ENCODE results near the gene ENDOD1. TPM values are rescaled to one million over a fixed set of nuclear protein-coding genes. Genes with fewer than 3 reads are reported as not detected.

Gene ENDOD1
- total RNA-seq, 1 donor from 2014 or later: 29.8 TPM

- H3K27ac ChIP-seq (ENCODE audit: low read depth, low read length): no peak overlapping the region
- no peaks in the 10 kb centered on the region for H3K27me3 ChIP-seq (ENCODE audit: insufficient read depth, low read length)
- H3K79me2 ChIP-seq (ENCODE audit: insufficient read depth, low read length): no peaks in the 10 kb centered on the region
- FAIRE-seq (no peak), DNase-seq (ENCODE audit: low read depth) (no peak)
- H3K4me3 Mint-ChIP-seq (ENCODE audit: unreplicated experiment): no peak overlapping the region
- H3K4me1 ChIP-seq (ENCODE audit: insufficient read depth, low read length): no peaks in the 10 kb centered on the region
- H3K27me3 Mint-ChIP-seq (ENCODE audit: low read depth, unreplicated experiment): no peaks in the 10 kb centered on the region
- no peak overlapping the region for H3K4me3 ChIP-seq (ENCODE audit: insufficient read depth, low read depth, low read length)
- H4K20me1 ChIP-seq (ENCODE audit: insufficient read depth, low read length): no peaks in the 10 kb centered on the region
- H3K9me3 Mint-ChIP-seq (ENCODE audit: unreplicated experiment): peaks cover 3% of the 10 kb centered on the region
- H2AFZ ChIP-seq (ENCODE audit: low read depth, low read length): no peak overlapping the region
- H3K4me1 Mint-ChIP-seq (ENCODE audit: low read depth, unreplicated experiment): peaks cover 14% of the 10 kb centered on the region
- no peak overlapping the region for H3K27ac Mint-ChIP-seq (ENCODE audit: unreplicated experiment)
- no peaks in the 10 kb centered on the region for H3K36me3 ChIP-seq (ENCODE audit: insufficient read depth, low read length)
- TF ChIP-seq CTCF (IDR thresholded peaks at IDR 0.05; ENCODE audit: insufficient read depth, low read depth, low read length) (no peak), EZH2 (IDR thresholded peaks at IDR 0.05; ENCODE audit: insufficient read depth, low read length) (no peak)
- H3K4me2 ChIP-seq (ENCODE audit: low read length): no peak overlapping the region
- H3K36me3 Mint-ChIP-seq (ENCODE audit: low read depth, unreplicated experiment): peaks cover 4% of the 10 kb centered on the region
- no peaks in the 10 kb centered on the region for H3K9me3 ChIP-seq (ENCODE audit: insufficient read depth, low read depth, low read length)
- no peak overlapping the region for H3K9ac ChIP-seq (ENCODE audit: low read length)
Observed at GRCh38 chr11:95156916-95157541, 67.4 kb downstream of the ENDOD1 start.

GRCh38 chr11:95157824-95158223, 68.2 kb downstream of the ENDOD1 start:
- DNase-seq (ENCODE audit: low read depth): no peak
- Histone ChIP-seq H3K9me3 (ENCODE audit: insufficient read depth, low read depth, low read length) (no peaks in the 10 kb centered on the region), H4K20me1 (ENCODE audit: insufficient read depth, low read length) (no peaks in the 10 kb centered on the region), H3K4me3 (ENCODE audit: insufficient read depth, low read depth, low read length) (no peak overlapping the region), H3K27ac (ENCODE audit: low read depth, low read length) (no peak overlapping the region), H3K27me3 (ENCODE audit: insufficient read depth, low read length) (no peaks in the 10 kb centered on the region), H3K4me2 (ENCODE audit: low read length) (no peak overlapping the region), H3K36me3 (ENCODE audit: insufficient read depth, low read length) (no peaks in the 10 kb centered on the region), H2AFZ (ENCODE audit: low read depth, low read length) (no peak overlapping the region), H3K4me1 (ENCODE audit: insufficient read depth, low read length) (no peaks in the 10 kb centered on the region), H3K79me2 (ENCODE audit: insufficient read depth, low read length) (no peaks in the 10 kb centered on the region), H3K9ac (ENCODE audit: low read length) (no peak overlapping the region)
- peaks cover 3% of the 10 kb centered on the region for H3K9me3 Mint-ChIP-seq (ENCODE audit: unreplicated experiment)
- no peaks in the 10 kb centered on the region for H3K27me3 Mint-ChIP-seq (ENCODE audit: low read depth, unreplicated experiment)
- H3K4me3 Mint-ChIP-seq (ENCODE audit: unreplicated experiment): no peak overlapping the region
- no peak for TF ChIP-seq CTCF (IDR thresholded peaks at IDR 0.05; ENCODE audit: insufficient read depth, low read depth, low read length)
- no peak for TF ChIP-seq EZH2 (IDR thresholded peaks at IDR 0.05; ENCODE audit: insufficient read depth, low read length)
- FAIRE-seq: no peak
- H3K4me1 Mint-ChIP-seq (ENCODE audit: low read depth, unreplicated experiment): peaks cover 14% of the 10 kb centered on the region
- peaks cover 4% of the 10 kb centered on the region for H3K36me3 Mint-ChIP-seq (ENCODE audit: low read depth, unreplicated experiment)
- H3K27ac Mint-ChIP-seq (ENCODE audit: unreplicated experiment): no peak overlapping the region

- H3K27ac ChIP-seq (ENCODE audit: low read depth, low read length): no peak overlapping the region
- H3K4me3 ChIP-seq (ENCODE audit: insufficient read depth, low read depth, low read length): no peak overlapping the region
- no peak for FAIRE-seq
- Mint-ChIP-seq H3K27ac (ENCODE audit: unreplicated experiment) (no peak overlapping the region), H3K4me1 (ENCODE audit: low read depth, unreplicated experiment) (peaks cover 7% of the 10 kb centered on the region), H3K4me3 (ENCODE audit: unreplicated experiment) (no peak overlapping the region), H3K36me3 (ENCODE audit: low read depth, unreplicated experiment) (peaks cover 4% of the 10 kb centered on the region), H3K27me3 (ENCODE audit: low read depth, unreplicated experiment) (no peaks in the 10 kb centered on the region), H3K9me3 (ENCODE audit: unreplicated experiment) (peaks cover 3% of the 10 kb centered on the region)
- H3K9ac ChIP-seq (ENCODE audit: low read length): no peak overlapping the region
- H3K27me3 ChIP-seq (ENCODE audit: insufficient read depth, low read length): no peaks in the 10 kb centered on the region
- no peaks in the 10 kb centered on the region for H3K4me1 ChIP-seq (ENCODE audit: insufficient read depth, low read length)
- no peaks in the 10 kb centered on the region for H4K20me1 ChIP-seq (ENCODE audit: insufficient read depth, low read length)
- no peak for DNase-seq (ENCODE audit: low read depth)
- no peak overlapping the region for H2AFZ ChIP-seq (ENCODE audit: low read depth, low read length)
- no peak overlapping the region for H3K4me2 ChIP-seq (ENCODE audit: low read length)
- H3K36me3 ChIP-seq (ENCODE audit: insufficient read depth, low read length): no peaks in the 10 kb centered on the region
- TF ChIP-seq CTCF (IDR thresholded peaks at IDR 0.05; ENCODE audit: insufficient read depth, low read depth, low read length) (no peak), EZH2 (IDR thresholded peaks at IDR 0.05; ENCODE audit: insufficient read depth, low read length) (no peak)
- H3K9me3 ChIP-seq (ENCODE audit: insufficient read depth, low read depth, low read length): no peaks in the 10 kb centered on the region
- H3K79me2 ChIP-seq (ENCODE audit: insufficient read depth, low read length): no peaks in the 10 kb centered on the region
Observed at GRCh38 chr11:95161248-95161647, 71.6 kb downstream of the ENDOD1 start.

All from astrocyte (in vitro differentiated cells and primary cell).